ENCODE results near the gene SLC39A7.

The SLC39A7 gene

GRCh38 chr6:33190504-33191107 lies 10.1 kb upstream of the SLC39A7 start:
- no peak for DNase-seq (ENCODE audit: low spot score)

- DNase-seq (ENCODE audit: low spot score), result no peak
Observed at GRCh38 chr6:33191383-33192104, 9.1 kb upstream of the SLC39A7 start.

GRCh38 chr6:33192105-33192646 lies 8.5 kb upstream of the SLC39A7 start, which contains the start of gene COL11A2:
TSS of gene COL11A2 (minus strand) at chr6:33192467. CDS start at chr6:33192240, 227 bp downstream.
- no peak for DNase-seq (ENCODE audit: low spot score)

GRCh38 chr6:33192671-33193602 lies 7.7 kb upstream of the SLC39A7 start:
- peak; percentile 55 for DNase-seq (ENCODE audit: low spot score)

- no peak for DNase-seq (ENCODE audit: low spot score)
Observed at GRCh38 chr6:33193619-33194018, 7.0 kb upstream of the SLC39A7 start.

GRCh38 chr6:33194431-33194979 lies 6.2 kb upstream of the SLC39A7 start:
- no peak for DNase-seq (ENCODE audit: low spot score)

GRCh38 chr6:33195304-33196165 lies 5.1 kb upstream of the SLC39A7 start:
- DNase-seq (ENCODE audit: low spot score), result no peak

- peak; percentile 84 for DNase-seq (ENCODE audit: low spot score)
Observed at GRCh38 chr6:33197431-33198048, 3.1 kb upstream of the SLC39A7 start.

GRCh38 chr6:33198159-33198852 lies 2.4 kb upstream of the SLC39A7 start:
- DNase-seq (ENCODE audit: low spot score), result no peak

GRCh38 chr6:33198853-33199436 lies 1.7 kb upstream of the SLC39A7 start:
- DNase-seq (ENCODE audit: low spot score), result no peak

- peak; percentile 68 for DNase-seq (ENCODE audit: low spot score)
Observed at GRCh38 chr6:33199687-33200218, 914 bp upstream of the SLC39A7 start.

- no peak for DNase-seq (ENCODE audit: low spot score)
Observed at GRCh38 chr6:33201147-33201545, 479 bp downstream of the SLC39A7 start.

GRCh38 chr6:33201935-33202334 lies 1.3 kb downstream of the SLC39A7 start:
- no peak for DNase-seq (ENCODE audit: low spot score)

- no peak for DNase-seq (ENCODE audit: low spot score)
Observed at GRCh38 chr6:33202799-33203198, 2.1 kb downstream of the SLC39A7 start.

- no peak for DNase-seq (ENCODE audit: low spot score)
Observed at GRCh38 chr6:33203443-33204164, 2.9 kb downstream of the SLC39A7 start.

- no peak for DNase-seq (ENCODE audit: low spot score)
Observed at GRCh38 chr6:33204165-33204414, 3.4 kb downstream of the SLC39A7 start.

GRCh38 chr6:33204415-33205190 lies 3.9 kb downstream of the SLC39A7 start, which contains the start of gene HSD17B8:
TSS of gene HSD17B8 (plus strand) at chr6:33204655. CDS start at chr6:33204669, 14 bp downstream.
- peak; percentile 94 for DNase-seq (ENCODE audit: low spot score)
